Gastrocnemius medialis (tissue), 4 donors: ENCODE data around the gene ABHD17C. TPM values are rescaled to one million over a fixed set of nuclear protein-coding genes. Genes with fewer than 3 reads are reported as not detected.

Experiments used
- ATAC-seq, 2 donors: fragments of 150-250 bp; one replicate each; pipeline ENCODE4 v1.9.1; 2016
- DNase-seq, 2 donors: peaks; one replicate each; pipeline ENCODE4 v3.0.0-alpha.2; 2019
- H3K27ac ChIP-seq, 4 donors: fragments of 200-600 bp; sonication (generic); 1 replicate in 1 of 4; 2 replicates in 3 of 4; pipeline ENCODE4 v1.5.1; 2016 to 2018; ENCODE audit warnings: mild to moderate bottlenecking in 2 of 4, moderate library complexity in 1 of 4
- H3K27me3 ChIP-seq, 3 donors: fragments of 200-600 bp; sonication (generic) in 2 of 3; 1 replicate in 1 of 3; 2 replicates in 2 of 3; pipeline versions ENCODE4 v1.5.1 to v1.6.0; 2016 to 2019; ENCODE audit warnings: mild to moderate bottlenecking in 1 of 3, moderate library complexity in 1 of 3
- H3K36me3 ChIP-seq, 2 donors: fragments of 200-600 bp; sonication (generic) in 1 of 2; one replicate each; pipeline ENCODE4 v1.5.1; 2017 to 2018
- H3K4me1 ChIP-seq, 2 donors: fragments of 200-600 bp; sonication (generic) in 1 of 2; one replicate each; pipeline ENCODE4 v1.5.1; 2016 to 2017; ENCODE audit warnings: mild to moderate bottlenecking in 2 of 2
- H3K4me3 ChIP-seq, 4 donors: fragments of 200-600 bp; sonication (generic) in 3 of 4; 1 replicate in 1 of 4; 2 replicates in 3 of 4; pipeline ENCODE4 v1.5.1; 2016 to 2019; ENCODE audit warnings: mild to moderate bottlenecking in 2 of 4
- H3K9me3 ChIP-seq, 3 donors: fragments of 200-600 bp; sonication (generic) in 2 of 3; 1 replicate in 1 of 3; 2 replicates in 2 of 3; pipeline ENCODE4 v1.5.1; 2016 to 2019
- POLR2A ChIP-seq, 2 donors: fragments of 450-650 bp; IDR thresholded peaks; one replicate each; pipeline ENCODE4 v1.6.1; 2017; ENCODE audit warnings: antibody characterized with exemption in 2 of 2, mild to moderate bottlenecking in 2 of 2, moderate library complexity in 2 of 2
- in situ Hi-C, 4 donors: fragments of 200-750 bp; cut with MboI; loops; one replicate each; pipeline versions ENCODE4 v1.15.0 to v1.8.0; 2017; ENCODE audit warnings: low sequenced_read_pairs in 4 of 4
- intact Hi-C: fragments of 100-400 bp; cut with DNase I; formaldehyde crosslinking; loops from one replicate; pipeline ENCODE4 v1.15.1; 2023; ENCODE audit warnings: low total_unique reads
- total RNA-seq, 4 donors: library from RNA; depleted of rRNA; stranded (reverse); fragments of >200 nt; gene quantifications; one replicate each; pipeline versions ENCODE4 v1.1.0 to v1.2.3, GENCODE V29; 2016
- TF ChIP-seq, protein P1 (sequence below), 5 experiments: fragments of 450-650 bp in 3 of 5; fragments of 200-600 bp in 2 of 5; sonication (generic) in 2 of 5; IDR thresholded peaks in 4 of 5; conservative IDR thresholded peaks in 1 of 5; 1 replicate in 4 of 5; 2 replicates in 1 of 5; pipeline ENCODE4 v1.5.1; 2016 to 2019; ENCODE audit warnings: antibody characterized with exemption in 5 of 5, mild to moderate bottlenecking in 3 of 5, moderate library complexity in 3 of 5

The ABHD17C gene
- total RNA-seq, 4 donors from 2014 or later, result 0.98 to 3.3 (median 2.5) TPM; not detected in 1

DNA sequence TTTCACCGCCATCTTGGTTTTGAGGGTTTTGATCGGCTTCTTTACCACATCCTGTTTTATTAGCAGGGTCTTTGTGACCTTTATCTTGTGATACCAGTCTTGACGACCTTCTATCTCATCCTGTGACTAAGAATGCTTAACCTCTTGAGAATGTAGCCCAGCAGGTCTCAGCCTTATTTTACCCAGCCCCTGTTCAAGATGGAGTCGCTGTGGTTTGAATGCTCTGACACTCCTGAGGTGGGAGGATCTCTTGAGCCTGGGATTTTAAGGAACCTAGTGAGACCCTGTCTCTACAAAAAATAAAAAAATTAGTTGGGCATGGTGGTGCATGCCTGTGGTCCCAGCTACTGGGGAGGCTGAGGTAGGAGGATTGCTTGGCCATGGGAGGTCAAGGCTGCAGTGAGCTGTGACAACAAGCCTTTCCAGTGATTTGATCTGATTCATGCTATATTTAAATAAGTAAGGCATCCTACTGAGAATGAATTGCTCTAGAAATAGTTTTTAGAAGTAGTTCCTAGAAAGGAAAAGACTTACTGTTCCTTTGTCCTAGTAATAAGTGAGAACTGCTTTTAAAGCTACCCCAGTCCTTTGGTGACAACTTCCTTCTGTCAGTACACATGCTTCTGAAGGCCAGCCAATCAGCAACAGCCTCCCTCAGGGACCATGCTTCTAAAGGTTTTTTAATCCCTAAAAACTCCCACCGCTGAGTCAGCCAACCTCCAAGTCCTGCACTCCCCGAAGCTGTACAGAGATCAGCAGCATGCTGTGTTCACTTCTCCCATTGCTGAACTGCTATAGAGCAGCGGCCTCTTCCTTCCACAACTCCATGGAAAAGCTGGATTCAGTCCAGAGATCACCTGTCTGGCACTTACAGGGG lies 75.0 kb downstream of the ABHD17C start:
- in situ Hi-C loops (loop anchor here in 1 of 4 donors (5.0 kb wide), 1 partner anchor 313 kb away; no protein-coding TSS in a partner anchor), intact Hi-C loops (no loop called here)
- TF ChIP-seq, protein P1, sequence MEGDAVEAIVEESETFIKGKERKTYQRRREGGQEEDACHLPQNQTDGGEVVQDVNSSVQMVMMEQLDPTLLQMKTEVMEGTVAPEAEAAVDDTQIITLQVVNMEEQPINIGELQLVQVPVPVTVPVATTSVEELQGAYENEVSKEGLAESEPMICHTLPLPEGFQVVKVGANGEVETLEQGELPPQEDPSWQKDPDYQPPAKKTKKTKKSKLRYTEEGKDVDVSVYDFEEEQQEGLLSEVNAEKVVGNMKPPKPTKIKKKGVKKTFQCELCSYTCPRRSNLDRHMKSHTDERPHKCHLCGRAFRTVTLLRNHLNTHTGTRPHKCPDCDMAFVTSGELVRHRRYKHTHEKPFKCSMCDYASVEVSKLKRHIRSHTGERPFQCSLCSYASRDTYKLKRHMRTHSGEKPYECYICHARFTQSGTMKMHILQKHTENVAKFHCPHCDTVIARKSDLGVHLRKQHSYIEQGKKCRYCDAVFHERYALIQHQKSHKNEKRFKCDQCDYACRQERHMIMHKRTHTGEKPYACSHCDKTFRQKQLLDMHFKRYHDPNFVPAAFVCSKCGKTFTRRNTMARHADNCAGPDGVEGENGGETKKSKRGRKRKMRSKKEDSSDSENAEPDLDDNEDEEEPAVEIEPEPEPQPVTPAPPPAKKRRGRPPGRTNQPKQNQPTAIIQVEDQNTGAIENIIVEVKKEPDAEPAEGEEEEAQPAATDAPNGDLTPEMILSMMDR (IDR thresholded peaks at IDR 0.05 in 4 of 5, conservative IDR thresholded peaks at IDR 0.05 in 1 of 5), result no peak
- no peak for TF ChIP-seq POLR2A (IDR thresholded peaks at IDR 0.05)
- ATAC-seq (no peak), DNase-seq (no peak)
- no peaks in the 10 kb centered on the region for H3K9me3 ChIP-seq
- no peak overlapping the region for H3K4me3 ChIP-seq
- H3K36me3 ChIP-seq, result no peaks in the 10 kb centered on the region
- H3K4me1 ChIP-seq, result no peaks in the 10 kb centered on the region
- H3K27me3 ChIP-seq, result no peaks in the 10 kb centered on the region
- no peak overlapping the region for H3K27ac ChIP-seq

DNA sequence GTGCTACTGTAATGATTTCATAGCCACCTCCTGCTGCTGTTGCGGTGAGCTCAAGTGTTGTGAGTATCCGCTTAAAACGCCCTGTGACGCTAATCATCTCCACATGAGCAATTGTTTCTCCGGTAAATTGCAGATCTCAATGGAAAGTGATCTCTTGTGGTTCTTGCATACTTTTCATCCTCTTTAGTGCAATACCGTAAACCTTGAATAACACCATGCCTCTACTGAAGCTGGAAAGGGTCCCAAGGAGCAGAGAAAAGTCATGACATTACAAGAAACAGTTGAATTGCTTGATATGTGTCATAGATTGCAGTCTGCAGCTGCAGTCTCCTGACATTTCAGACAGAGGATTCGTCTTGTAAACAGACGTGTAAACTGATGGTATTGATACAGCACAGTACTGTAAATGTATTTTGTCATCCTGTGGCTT lies 78.0 kb downstream of the ABHD17C start:
- no peaks in the 10 kb centered on the region for H3K27me3 ChIP-seq
- TF ChIP-seq POLR2A (IDR thresholded peaks at IDR 0.05), result no peak
- TF ChIP-seq, protein P1 (IDR thresholded peaks at IDR 0.05 in 4 of 5, conservative IDR thresholded peaks at IDR 0.05 in 1 of 5), result no peak
- H3K4me1 ChIP-seq, result peaks cover 9 to 11% of the 10 kb centered on the region in 2 donors
- DNase-seq (no peak), ATAC-seq (no peak)
- in situ Hi-C loops, result loop anchor here in 1 of 4 donors (5.0 kb wide), 1 partner anchor 316 kb away; no protein-coding TSS in a partner anchor
- H3K4me3 ChIP-seq, result no peak overlapping the region
- no peaks in the 10 kb centered on the region for H3K9me3 ChIP-seq
- no peak overlapping the region for H3K27ac ChIP-seq
- intact Hi-C loops, result no loop called here
- no peaks in the 10 kb centered on the region for H3K36me3 ChIP-seq

DNA sequence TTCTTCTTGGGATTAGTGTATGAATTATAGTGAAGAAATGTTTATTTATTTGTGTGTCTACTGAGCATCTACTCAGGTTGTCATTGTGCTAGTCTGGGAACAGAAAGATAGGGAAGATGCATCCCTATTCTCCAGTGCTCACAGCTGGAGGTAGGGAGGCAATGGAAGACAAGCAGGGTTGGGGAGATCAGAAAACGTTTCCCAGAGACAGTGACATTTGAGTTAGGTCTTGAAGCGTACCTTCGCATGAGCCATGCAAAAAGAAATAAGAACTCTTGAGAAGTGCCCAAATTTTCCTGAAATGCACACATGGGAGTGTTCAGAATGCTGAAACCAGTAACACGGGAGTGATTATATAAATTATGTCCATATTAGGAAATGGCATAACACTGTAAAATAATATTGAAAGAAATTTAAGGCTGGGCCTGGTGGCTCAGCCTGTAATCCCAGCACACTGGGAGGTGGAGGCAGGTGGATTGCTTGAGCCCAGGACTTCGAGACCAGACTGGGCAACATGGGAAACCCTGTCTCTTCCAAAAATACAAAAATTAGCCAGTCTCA lies 78.8 kb downstream of the ABHD17C start:
- H3K27me3 ChIP-seq, result peaks cover 0 to 6% (median 4%) of the 10 kb centered on the region in 3 donors
- DNase-seq (no peak), ATAC-seq (no peak)
- H3K4me3 ChIP-seq, result no peak overlapping the region
- H3K4me1 ChIP-seq, result peaks cover 9 to 11% of the 10 kb centered on the region in 2 donors
- in situ Hi-C loops, result loop anchor here in 1 of 4 donors (5.0 kb wide), 1 partner anchor 317 kb away; no protein-coding TSS in a partner anchor
- no peak overlapping the region for H3K27ac ChIP-seq
- no peak for TF ChIP-seq POLR2A (IDR thresholded peaks at IDR 0.05)
- TF ChIP-seq, protein P1 (IDR thresholded peaks at IDR 0.05 in 4 of 5, conservative IDR thresholded peaks at IDR 0.05 in 1 of 5), result no peak
- intact Hi-C loops, result no loop called here
- no peaks in the 10 kb centered on the region for H3K36me3 ChIP-seq
- no peaks in the 10 kb centered on the region for H3K9me3 ChIP-seq

DNA sequence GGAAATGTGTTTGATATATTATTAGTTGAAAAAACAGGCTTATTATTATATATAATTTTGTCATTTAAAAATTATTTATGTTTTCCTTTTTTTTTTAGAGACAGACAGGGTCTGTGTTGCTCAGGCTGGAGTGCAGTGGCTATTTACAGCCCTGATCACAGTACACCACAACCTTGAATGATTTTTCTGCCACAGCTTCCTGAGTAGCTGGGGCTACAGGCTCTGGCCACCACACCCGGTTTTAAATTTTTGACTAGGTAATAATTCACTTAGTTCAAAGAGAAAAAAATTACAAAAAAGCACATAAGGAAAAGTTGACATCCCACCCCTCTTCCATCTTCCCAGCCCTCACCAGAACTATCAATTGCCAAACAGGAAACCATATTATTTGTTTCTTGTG lies 79.4 kb downstream of the ABHD17C start:
- Histone ChIP-seq H3K4me3 (no peak overlapping the region), H3K27me3 (peaks cover 5 to 10% (median 8%) of the 10 kb centered on the region in 3 donors), H3K4me1 (peaks cover 9 to 15% of the 10 kb centered on the region in 2 donors), H3K36me3 (no peaks in the 10 kb centered on the region), H3K27ac (no peak overlapping the region), H3K9me3 (no peaks in the 10 kb centered on the region)
- no peak for TF ChIP-seq POLR2A (IDR thresholded peaks at IDR 0.05)
- TF ChIP-seq, protein P1 (IDR thresholded peaks at IDR 0.05 in 4 of 5, conservative IDR thresholded peaks at IDR 0.05 in 1 of 5), result no peak
- ATAC-seq (no peak), DNase-seq (no peak)
- intact Hi-C loops (no loop called here), in situ Hi-C loops (loop anchor here in 1 of 4 donors (5.0 kb wide), 1 partner anchor 317 kb away; no protein-coding TSS in a partner anchor)
